T-helper 22 cell (primary cell): ENCODE results near the gene RAB40A.
A peak's percentile ranks its signal among the peaks of the same experiment; 100 is the strongest.
"Not testable (repeated sequence)": the region's sequence is repeated elsewhere in the genome, so short reads cannot be mapped to it uniquely, and the experiment has no call there.

Source experiments
- DNase-seq: peaks from one replicate; pipeline ENCODE4 v3.0.0-alpha.2; 2020; ENCODE audit warnings: low read depth

RAB40A gene

GRCh38 chrX:103523605-103524004 is 4.3 kb upstream of the RAB40A start:
- DNase-seq, result no peak

GRCh38 chrX:103520386-103520785 is 1.1 kb upstream of the RAB40A start:
- no peak for DNase-seq

GRCh38 chrX:103518571-103518970 is 718 bp downstream of the RAB40A start:
- DNase-seq, result no peak

GRCh38 chrX:103517246-103517645 is 2.0 kb downstream of the RAB40A start:
- DNase-seq, result no peak

- DNase-seq, result no peak
Observed at GRCh38 chrX:103513476-103514108, 5.7 kb downstream of the RAB40A start.

GRCh38 chrX:103513067-103513466 is 6.2 kb downstream of the RAB40A start:
- DNase-seq, result no peak

GRCh38 chrX:103510031-103510430 is 9.3 kb downstream of the RAB40A start:
- no peak for DNase-seq

GRCh38 chrX:103503853-103504207 is 15.5 kb downstream of the RAB40A start:
- DNase-seq, result no peak

GRCh38 chrX:103503163-103503852 is 16.0 kb downstream of the RAB40A start:
- no peak for DNase-seq

GRCh38 chrX:103498786-103499185 is 20.5 kb downstream of the RAB40A start:
- DNase-seq, result no peak

GRCh38 chrX:103495786-103496185 is 23.5 kb downstream of the RAB40A start:
- DNase-seq, result no peak

- DNase-seq, result not testable (repeated sequence)
Observed at GRCh38 chrX:103493578-103493977, 25.7 kb downstream of the RAB40A start.

- DNase-seq, result not testable (repeated sequence)
Observed at GRCh38 chrX:103489733-103490132, 29.6 kb downstream of the RAB40A start.

- DNase-seq, result no peak
Observed at GRCh38 chrX:103488794-103489193, 30.5 kb downstream of the RAB40A start.

- no peak for DNase-seq
Observed at GRCh38 chrX:103488332-103488731, 31.0 kb downstream of the RAB40A start.

GRCh38 chrX:103483720-103484119 is 35.6 kb downstream of the RAB40A start:
- no peak for DNase-seq

GRCh38 chrX:103480526-103480925 is 38.8 kb downstream of the RAB40A start:
- no peak for DNase-seq

GRCh38 chrX:103477496-103477895 is 41.8 kb downstream of the RAB40A start:
- no peak for DNase-seq

GRCh38 chrX:103475381-103475780 is 43.9 kb downstream of the RAB40A start:
- no peak for DNase-seq

- not testable (repeated sequence) for DNase-seq
Observed at GRCh38 chrX:103469977-103470376, 49.3 kb downstream of the RAB40A start.

- DNase-seq, result no peak
Observed at GRCh38 chrX:103467887-103468286, 51.4 kb downstream of the RAB40A start.

GRCh38 chrX:103467156-103467555 is 52.1 kb downstream of the RAB40A start:
- DNase-seq, result no peak

GRCh38 chrX:103464774-103465117 is 54.5 kb downstream of the RAB40A start:
- peak; percentile 42 for DNase-seq
